Testis (tissue), 3 donors: Measurements from ENCODE around the gene SYCE1. TPM values are rescaled to one million over a fixed set of nuclear protein-coding genes. Genes with fewer than 3 reads are reported as not detected.
"Not testable (repeated sequence)": the region's sequence is repeated elsewhere in the genome, so short reads cannot be mapped to it uniquely, and the experiment has no call there.

Source experiments
- DNase-seq: peaks from one replicate; pipeline ENCODE4 v3.0.0-alpha.2; 2019
- H3K27ac ChIP-seq, 2 donors: fragments of 200-600 bp; sonication (generic); one replicate each; pipeline ENCODE4 v1.5.1; 2019
- H3K27me3 ChIP-seq: fragments of 200-600 bp; sonication (generic); one replicate; pipeline ENCODE4 v1.5.1; 2019
- H3K36me3 ChIP-seq: fragments of 200-600 bp; sonication (generic); one replicate; pipeline ENCODE4 v1.5.1; 2017; ENCODE audit warnings: low read depth; ENCODE audit errors: missing control alignments
- H3K4me1 ChIP-seq: fragments of 200-600 bp; sonication (generic); one replicate; pipeline ENCODE4 v1.5.1; 2019
- H3K4me3 ChIP-seq, 2 donors: fragments of 200-600 bp; sonication (generic); one replicate each; pipeline ENCODE4 v1.5.1; 2017 to 2019
- H3K9me3 ChIP-seq: fragments of 200-600 bp; sonication (generic); one replicate; pipeline ENCODE4 v1.5.1; 2017
- CTCF ChIP-seq, 3 experiments: fragments of 450-650 bp in 2 of 3; fragments of 200-600 bp in 1 of 3; sonication (generic) in 1 of 3; IDR thresholded peaks; one replicate each; pipeline ENCODE4 v1.5.1; 2016 to 2019; ENCODE audit warnings: antibody characterized with exemption in 3 of 3, mild to moderate bottlenecking in 2 of 3, moderate library complexity in 1 of 3
- POLR2A ChIP-seq: fragments of 450-650 bp; IDR thresholded peaks from one replicate; pipeline ENCODE4 v1.6.1; 2017; ENCODE audit warnings: antibody characterized with exemption, mild to moderate bottlenecking, moderate library complexity
- WGBS, 2 donors: methylation state at CpG; one replicate each; pipeline ENCODE4 v1.1.5; 2018; 5-methylcytosine and 5-hydroxymethylcytosine counted together
- intact Hi-C: fragments of 100-400 bp; cut with DNase I; formaldehyde crosslinking; loops from one replicate; pipeline ENCODE4 v1.15.1; 2023; ENCODE audit warnings: low total_unique reads
- polyA plus RNA-seq: library from polyadenylated mRNA; stranded (reverse); fragments of 350-450 nt; fragmentation: Illumina TruSeq; extraction: RNeasy Lipid Tissue Mini Kit (QIAGEN cat#74804); gene quantifications from one replicate; pipeline ENCODE4 v1.2.3, GENCODE V29; 2014; ENCODE audit warnings: low read depth, low replicate concordance; ENCODE audit not compliant: insufficient read depth
- total RNA-seq, 2 donors: library from RNA; depleted of rRNA; stranded (reverse); fragments of >200 nt; gene quantifications; one replicate each; pipeline ENCODE4 v1.2.3, GENCODE V29; 2016

SYCE1 gene
- total and polyA plus RNA-seq, 3 donors from 2014 or later, result 43.4 to 139 (median 78.2) TPM

- intact Hi-C loops, result no loop called here
- DNase-seq, result no peak
Measured at GRCh38 chr10:133555521-133555920, 9.9 kb downstream of the SYCE1 start.

GRCh38 chr10:133554600-133554999 lies 10.8 kb downstream of the SYCE1 start:
- 85 to 92% methylated on average over 4 of the region's 4 CpGs for WGBS, 2 donors
- Histone ChIP-seq H3K27me3 (no peaks in the 10 kb centered on the region), H3K27ac (no peak overlapping the region), H3K4me1 (no peaks in the 10 kb centered on the region), H3K36me3 (no peaks in the 10 kb centered on the region), H3K4me3 (no peak overlapping the region), H3K9me3 (no peaks in the 10 kb centered on the region)
- intact Hi-C loops, result no loop called here
- TF ChIP-seq CTCF (IDR thresholded peaks at IDR 0.05), result no peak
- no peak for TF ChIP-seq POLR2A
- DNase-seq, result no peak

More at GRCh38 chr10:133555521-133555920, 9.9 kb downstream of the SYCE1 start:
- Histone ChIP-seq H3K4me3 (no peak overlapping the region), H3K27ac (no peak overlapping the region), H3K4me1 (no peaks in the 10 kb centered on the region), H3K36me3 (no peaks in the 10 kb centered on the region), H3K27me3 (no peaks in the 10 kb centered on the region), H3K9me3 (no peaks in the 10 kb centered on the region)
- 81 to 87% methylated on average over 7 to 8 of the region's 8 CpGs for WGBS, 2 donors
- TF ChIP-seq CTCF (IDR thresholded peaks at IDR 0.05), result no peak

GRCh38 chr10:133544506-133544905 lies 20.9 kb downstream of the SYCE1 start:
- Histone ChIP-seq H3K27me3 (no peaks in the 10 kb centered on the region), H3K4me1 (no peaks in the 10 kb centered on the region), H3K27ac (no peak overlapping the region), H3K9me3 (no peaks in the 10 kb centered on the region), H3K4me3 (no peak overlapping the region), H3K36me3 (no peaks in the 10 kb centered on the region)
- no peak for TF ChIP-seq POLR2A
- TF ChIP-seq CTCF (IDR thresholded peaks at IDR 0.05), result no peak
- intact Hi-C loops, result no loop called here
- WGBS, 2 donors, result 83 to 87% methylated on average over 1 of the region's 1 CpG
- no peak for DNase-seq

- WGBS, 2 donors, result 82 to 87% methylated on average over 5 to 6 of the region's 6 CpGs
- H3K27ac ChIP-seq, H3K36me3 ChIP-seq, H3K4me1 ChIP-seq, DNase-seq, H3K27me3 ChIP-seq, intact Hi-C loops, H3K4me3 ChIP-seq, H3K9me3 ChIP-seq: not testable (repeated sequence)
Measured at GRCh38 chr10:133541441-133541975, 23.9 kb downstream of the SYCE1 start.

GRCh38 chr10:133537546-133538545 lies 27.5 kb downstream of the SYCE1 start:
- no peak for DNase-seq
- WGBS, 2 donors, result 65 to 66% methylated on average over 4 of the region's 4 CpGs

More at GRCh38 chr10:133537546-133538545, 27.5 kb downstream of the SYCE1 start:
- intact Hi-C loops, result no loop called here
- Histone ChIP-seq H3K27ac (no peak overlapping the region), H3K4me1 (no peaks in the 10 kb centered on the region), H3K36me3 (no peaks in the 10 kb centered on the region), H3K9me3 (no peaks in the 10 kb centered on the region), H3K4me3 (no peak overlapping the region), H3K27me3 (no peaks in the 10 kb centered on the region)
- no peak for TF ChIP-seq CTCF (IDR thresholded peaks at IDR 0.05)
- TF ChIP-seq POLR2A, result no peak
